Ectodermal cell (in vitro differentiated cells): ENCODE measurements around the gene ISG20L2.

Experiments
- H3K27ac ChIP-seq: 2 replicates; pipeline ENCODE4 v1.7.0; 2013; ENCODE audit warnings: mild to moderate bottlenecking, low read depth, low read length; ENCODE audit not compliant: insufficient read depth, poor library complexity, severe bottlenecking
- H3K27me3 ChIP-seq: 2 replicates; pipeline ENCODE4 v1.7.0; 2013; ENCODE audit warnings: mild to moderate bottlenecking, low read length; ENCODE audit not compliant: insufficient read depth, control insufficient read depth, poor library complexity, severe bottlenecking
- H3K36me3 ChIP-seq: one replicate; pipeline ENCODE4 v1.7.0; 2013; ENCODE audit warnings: low read length; ENCODE audit not compliant: control insufficient read depth, insufficient read depth
- H3K4me1 ChIP-seq: one replicate; pipeline ENCODE4 v1.7.0; 2013; ENCODE audit warnings: low read length; ENCODE audit not compliant: control insufficient read depth, insufficient read depth
- H3K4me3 ChIP-seq: 2 replicates; pipeline ENCODE4 v1.7.0; 2013; ENCODE audit warnings: low read depth, low read length, control low read depth; ENCODE audit not compliant: insufficient read depth
- H3K9me3 ChIP-seq: 2 replicates; pipeline ENCODE4 v1.7.0; 2013; ENCODE audit warnings: mild to moderate bottlenecking, low read length, moderate library complexity; ENCODE audit not compliant: control insufficient read depth
- WGBS, 2 experiments: methylation state at CpG; one replicate each; pipeline ENCODE4 v1.1.7; 2013; ENCODE audit warnings: missing lambda C conversion rate in 2 of 2; 5-methylcytosine and 5-hydroxymethylcytosine counted together

The ISG20L2 gene

GRCh38 chr1:156746728-156747631 lies 18.4 kb upstream of the ISG20L2 start:
- Histone ChIP-seq H3K27ac (peak overlapping the region; percentile 100), H3K36me3 (peaks cover 18% of the 10 kb centered on the region), H3K4me1 (peaks cover 46% of the 10 kb centered on the region), H3K27me3 (no peaks in the 10 kb centered on the region), H3K4me3 (peak overlapping the region; percentile 55), H3K9me3 (no peaks in the 10 kb centered on the region)
- 0% methylated on average over 18 of the region's 29 CpGs for WGBS, 2 experiments

DNA sequence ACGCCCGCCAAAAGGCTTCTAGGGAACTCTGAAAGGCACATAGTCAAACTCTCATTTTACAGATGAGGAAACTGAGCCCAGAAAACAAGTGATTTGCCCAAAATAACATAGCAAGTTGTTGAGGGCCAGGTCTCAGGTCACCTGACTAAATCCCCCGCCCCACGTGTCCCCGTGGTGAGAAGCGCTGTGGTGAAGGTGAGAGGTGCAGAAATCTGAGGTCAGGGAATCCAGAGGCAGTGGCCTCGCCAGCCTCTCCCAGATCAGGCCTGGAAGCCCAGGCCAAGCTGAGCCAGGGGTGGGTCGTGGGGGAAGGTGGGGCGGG lies 17.8 kb upstream of the ISG20L2 start:
- Histone ChIP-seq H3K27me3 (no peaks in the 10 kb centered on the region), H3K4me3 (peak overlapping the region; percentile 55), H3K27ac (peak overlapping the region; percentile 100), H3K4me1 (peaks cover 52% of the 10 kb centered on the region), H3K9me3 (no peaks in the 10 kb centered on the region), H3K36me3 (peaks cover 18% of the 10 kb centered on the region)
- 30% methylated on average over 9 of the region's 9 CpGs for WGBS, 2 experiments

- Histone ChIP-seq H3K27ac (no peak overlapping the region), H3K4me3 (peak overlapping the region; percentile 55)
Measured at GRCh38 chr1:156745881-156746280, 17.3 kb upstream of the ISG20L2 start.

GRCh38 chr1:156744786-156745419 lies 16.3 kb upstream of the ISG20L2 start:
- 93 to 95% methylated on average over 14 of the region's 14 CpGs for WGBS, 2 experiments
- H3K4me1 ChIP-seq: peaks cover 51% of the 10 kb centered on the region
- peaks cover 18% of the 10 kb centered on the region for H3K36me3 ChIP-seq
- no peak overlapping the region for H3K4me3 ChIP-seq
- no peaks in the 10 kb centered on the region for H3K9me3 ChIP-seq
- no peaks in the 10 kb centered on the region for H3K27me3 ChIP-seq
- no peak overlapping the region for H3K27ac ChIP-seq

More at GRCh38 chr1:156745881-156746280, 17.3 kb upstream of the ISG20L2 start:
- Histone ChIP-seq H3K4me1 (peaks cover 54% of the 10 kb centered on the region), H3K9me3 (no peaks in the 10 kb centered on the region), H3K36me3 (peaks cover 18% of the 10 kb centered on the region), H3K27me3 (no peaks in the 10 kb centered on the region)
- WGBS, 2 experiments: 90% methylated on average over 3 of the region's 3 CpGs

GRCh38 chr1:156744344-156744743 lies 15.8 kb upstream of the ISG20L2 start:
- H3K4me3 ChIP-seq: no peak overlapping the region
- no peaks in the 10 kb centered on the region for H3K27me3 ChIP-seq
- 82 to 93% methylated on average over 7 to 12 of the region's 12 CpGs for WGBS, 2 experiments
- H3K4me1 ChIP-seq: peaks cover 45% of the 10 kb centered on the region
- H3K27ac ChIP-seq: no peak overlapping the region
- H3K9me3 ChIP-seq: no peaks in the 10 kb centered on the region
- peaks cover 18% of the 10 kb centered on the region for H3K36me3 ChIP-seq

DNA sequence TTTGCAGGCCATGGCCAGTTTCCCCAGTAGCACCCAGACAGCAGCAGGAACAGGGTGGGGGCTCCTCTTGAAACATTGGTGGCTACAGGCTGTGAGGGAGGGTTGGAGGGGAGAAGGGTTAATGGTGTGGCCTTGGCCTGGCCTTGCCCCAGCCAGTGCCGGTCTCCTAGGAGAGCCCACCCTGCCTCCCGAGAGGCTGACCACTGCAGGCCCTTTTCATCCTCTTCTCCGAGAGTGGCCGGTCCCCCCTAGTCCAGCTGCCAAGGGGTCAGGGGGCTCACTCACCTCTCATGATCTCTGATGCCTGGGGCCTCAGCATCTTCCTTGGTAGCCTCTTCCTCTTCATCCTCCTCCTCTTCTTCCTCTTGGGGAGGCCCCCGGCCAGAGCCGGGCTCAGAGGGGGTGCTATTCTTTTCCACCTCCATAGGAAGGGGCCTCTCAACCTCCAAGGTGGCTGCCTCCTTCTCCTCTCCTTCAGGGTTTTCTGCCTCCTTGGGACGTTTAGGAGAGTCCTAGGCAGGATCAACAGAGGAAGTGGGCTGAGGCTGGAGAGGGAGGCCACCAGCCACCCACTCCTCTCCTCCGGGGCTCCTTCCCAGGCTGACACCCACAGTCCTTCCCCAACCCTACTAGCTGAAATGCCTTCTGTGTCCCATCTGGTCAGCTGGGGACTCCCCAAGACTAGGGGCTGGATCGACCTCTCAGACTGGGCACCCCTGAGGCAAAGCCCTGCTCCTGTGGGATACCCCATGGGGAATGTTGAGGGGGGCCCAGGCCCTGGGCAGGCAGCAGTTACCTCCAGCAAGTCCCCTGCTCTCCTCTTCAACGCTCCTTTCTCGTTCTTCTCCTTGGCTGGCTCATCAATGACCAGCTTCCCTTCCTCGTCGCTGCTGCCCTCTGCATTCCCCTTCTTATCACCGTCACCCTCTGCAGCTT lies 15.1 kb upstream of the ISG20L2 start:
- H3K27me3 ChIP-seq: no peaks in the 10 kb centered on the region
- whole genome bisulfite sequencing, 2 experiments: 95 to 96% methylated on average over 14 of the region's 14 CpGs
- H3K27ac ChIP-seq: no peak overlapping the region
- no peaks in the 10 kb centered on the region for H3K9me3 ChIP-seq
- peaks cover 38% of the 10 kb centered on the region for H3K4me1 ChIP-seq
- peaks cover 18% of the 10 kb centered on the region for H3K36me3 ChIP-seq
- no peak overlapping the region for H3K4me3 ChIP-seq

- Histone ChIP-seq H3K27ac (peak overlapping the region; percentile 8), H3K4me1 (peaks cover 30% of the 10 kb centered on the region), H3K9me3 (no peaks in the 10 kb centered on the region), H3K36me3 (peaks cover 18% of the 10 kb centered on the region), H3K4me3 (no peak overlapping the region), H3K27me3 (no peaks in the 10 kb centered on the region)
- WGBS, 2 experiments: 91 to 97% methylated on average over 4 of the region's 4 CpGs
Measured at GRCh38 chr1:156742801-156743200, 14.2 kb upstream of the ISG20L2 start.

- H3K36me3 ChIP-seq: peaks cover 18% of the 10 kb centered on the region
Measured at GRCh38 chr1:156742017-156742416, 13.5 kb upstream of the ISG20L2 start.

DNA sequence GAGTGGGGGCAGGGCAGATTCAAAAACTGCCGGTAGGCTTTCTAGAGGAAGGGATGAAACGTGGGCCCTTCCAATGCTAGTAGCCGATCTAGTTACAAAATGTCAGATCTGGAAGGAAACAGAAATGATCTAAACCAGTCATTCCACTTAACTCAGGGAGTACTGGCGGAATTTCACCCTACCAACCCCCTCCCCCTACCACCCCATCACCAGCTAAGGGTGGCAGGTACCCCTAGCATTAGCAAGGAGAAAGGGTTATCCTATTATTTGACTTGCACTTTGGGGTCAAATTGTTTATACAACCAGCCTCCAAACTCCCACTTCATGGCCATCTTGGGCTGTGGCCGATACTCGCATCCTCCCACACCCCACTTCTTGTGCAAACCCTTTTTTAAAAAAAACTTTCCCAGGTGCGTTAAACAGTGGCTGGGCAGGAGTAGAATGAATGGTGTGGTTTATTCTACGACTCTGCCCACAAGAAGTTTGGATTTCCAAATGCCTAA lies 13.0 kb upstream of the ISG20L2 start:
- H3K27me3 ChIP-seq: no peaks in the 10 kb centered on the region
- H3K4me3 ChIP-seq: peak overlapping the region; percentile 2
- H3K36me3 ChIP-seq: peaks cover 19% of the 10 kb centered on the region
- H3K4me1 ChIP-seq: peaks cover 24% of the 10 kb centered on the region
- 49 to 53% methylated on average over 8 of the region's 8 CpGs for WGBS, 2 experiments
- no peaks in the 10 kb centered on the region for H3K9me3 ChIP-seq
- peak overlapping the region; percentile 77 for H3K27ac ChIP-seq

More at GRCh38 chr1:156742017-156742416, 13.5 kb upstream of the ISG20L2 start:
- H3K27me3 ChIP-seq: no peaks in the 10 kb centered on the region
- 94 to 99% methylated on average over 3 of the region's 3 CpGs for WGBS, 2 experiments
- peak overlapping the region; percentile 63 for H3K27ac ChIP-seq
- H3K4me3 ChIP-seq: no peak overlapping the region
- H3K4me1 ChIP-seq: peaks cover 24% of the 10 kb centered on the region
- no peaks in the 10 kb centered on the region for H3K9me3 ChIP-seq
